BLaER1 (cell line): ENCODE results near the gene ZNF536.
"Not testable (repeated sequence)": the region's sequence is repeated elsewhere in the genome, so short reads cannot be mapped to it uniquely, and the experiment has no call there.

Source experiments
- H3K27ac ChIP-seq: shearing (Covaris generic); formaldehyde crosslinking; 2 replicates; pipeline ENCODE4 v1.8.1; 2022
- H3K27me3 ChIP-seq: shearing (Covaris generic); formaldehyde crosslinking; 2 replicates; pipeline ENCODE4 v1.8.1; 2022
- H3K36me3 ChIP-seq: shearing (Covaris generic); formaldehyde crosslinking; 2 replicates; pipeline ENCODE4 v1.8.1; 2022
- H3K4me1 ChIP-seq: shearing (Covaris generic); formaldehyde crosslinking; 2 replicates; pipeline ENCODE4 v1.8.1; 2022
- H3K4me2 ChIP-seq: shearing (Covaris generic); formaldehyde crosslinking; 2 replicates; pipeline ENCODE4 v1.8.1; 2022
- H3K4me3 ChIP-seq: shearing (Covaris generic); formaldehyde crosslinking; 2 replicates; pipeline ENCODE4 v1.8.1; 2022
- H3K9ac ChIP-seq: shearing (Covaris generic); formaldehyde crosslinking; 2 replicates; pipeline ENCODE4 v1.8.1; 2022
- H3K9me3 ChIP-seq: shearing (Covaris generic); formaldehyde crosslinking; 2 replicates; pipeline ENCODE4 v1.8.1; 2022
- H4K20me1 ChIP-seq: shearing (Covaris generic); formaldehyde crosslinking; 2 replicates; pipeline ENCODE4 v1.8.1; 2022
- Cebpa-rat ChIP-seq: shearing (Covaris generic); IDR thresholded peaks from 2 replicates; pipeline ENCODE4 v1.8.1; 2022

ZNF536 gene

GRCh38 chr19:30407068-30407709 is 35.0 kb downstream of the ZNF536 start:
- H3K27ac ChIP-seq, result no peak overlapping the region
- H3K4me1 ChIP-seq, result no peaks in the 10 kb centered on the region
- no peak overlapping the region for H3K4me3 ChIP-seq
- no peaks in the 10 kb centered on the region for H4K20me1 ChIP-seq
- H3K4me2 ChIP-seq, result no peak overlapping the region
- no peaks in the 10 kb centered on the region for H3K9me3 ChIP-seq
- no peaks in the 10 kb centered on the region for H3K36me3 ChIP-seq
- H3K9ac ChIP-seq, result no peak overlapping the region
- no peak for TF ChIP-seq Cebpa-rat
- H3K27me3 ChIP-seq, result no peaks in the 10 kb centered on the region

GRCh38 chr19:30408734-30409301 is 36.6 kb downstream of the ZNF536 start:
- no peak overlapping the region for H3K9ac ChIP-seq
- H3K4me2 ChIP-seq, result no peak overlapping the region
- no peaks in the 10 kb centered on the region for H4K20me1 ChIP-seq
- H3K4me3 ChIP-seq, result no peak overlapping the region
- H3K27me3 ChIP-seq, result no peaks in the 10 kb centered on the region
- H3K27ac ChIP-seq, result no peak overlapping the region
- H3K36me3 ChIP-seq, result no peaks in the 10 kb centered on the region
- no peak for TF ChIP-seq Cebpa-rat
- no peaks in the 10 kb centered on the region for H3K9me3 ChIP-seq
- H3K4me1 ChIP-seq, result no peaks in the 10 kb centered on the region

GRCh38 chr19:30411714-30412113 is 39.5 kb downstream of the ZNF536 start:
- Histone ChIP-seq H3K4me1 (no peaks in the 10 kb centered on the region), H3K27ac (no peak overlapping the region), H3K4me3 (no peak overlapping the region), H3K9ac (no peak overlapping the region), H3K36me3 (no peaks in the 10 kb centered on the region), H3K9me3 (no peaks in the 10 kb centered on the region), H3K27me3 (no peaks in the 10 kb centered on the region), H4K20me1 (no peaks in the 10 kb centered on the region), H3K4me2 (no peak overlapping the region)
- TF ChIP-seq Cebpa-rat, result no peak

- no peak overlapping the region for H3K9ac ChIP-seq
- no peak overlapping the region for H3K27ac ChIP-seq
- H3K27me3 ChIP-seq, result no peaks in the 10 kb centered on the region
- TF ChIP-seq Cebpa-rat, result no peak
- no peaks in the 10 kb centered on the region for H3K4me1 ChIP-seq
- H3K9me3 ChIP-seq, result no peaks in the 10 kb centered on the region
- H3K4me3 ChIP-seq, result no peak overlapping the region
- H4K20me1 ChIP-seq, result no peaks in the 10 kb centered on the region
- no peak overlapping the region for H3K4me2 ChIP-seq
- no peaks in the 10 kb centered on the region for H3K36me3 ChIP-seq
These were observed 44.2 kb downstream of the ZNF536 start for GRCh38 chr19:30416375-30416774.

GRCh38 chr19:30417166-30417565 is 45.0 kb downstream of the ZNF536 start:
- not testable (repeated sequence) for H4K20me1 ChIP-seq, H3K27ac ChIP-seq, H3K27me3 ChIP-seq, H3K9me3 ChIP-seq, H3K4me1 ChIP-seq, H3K4me3 ChIP-seq, H3K9ac ChIP-seq, H3K4me2 ChIP-seq, H3K36me3 ChIP-seq

GRCh38 chr19:30419568-30420180 is 47.5 kb downstream of the ZNF536 start:
- H3K9ac ChIP-seq, result no peak overlapping the region
- no peak for TF ChIP-seq Cebpa-rat
- no peaks in the 10 kb centered on the region for H4K20me1 ChIP-seq
- H3K4me3 ChIP-seq, result no peak overlapping the region
- H3K36me3 ChIP-seq, result no peaks in the 10 kb centered on the region
- no peaks in the 10 kb centered on the region for H3K4me1 ChIP-seq
- H3K27me3 ChIP-seq, result no peaks in the 10 kb centered on the region
- no peaks in the 10 kb centered on the region for H3K9me3 ChIP-seq
- no peak overlapping the region for H3K4me2 ChIP-seq
- no peak overlapping the region for H3K27ac ChIP-seq

- H3K9me3 ChIP-seq, result no peaks in the 10 kb centered on the region
- no peak overlapping the region for H3K4me3 ChIP-seq
- H3K27me3 ChIP-seq, result no peaks in the 10 kb centered on the region
- no peak overlapping the region for H3K27ac ChIP-seq
- no peak overlapping the region for H3K4me2 ChIP-seq
- H3K9ac ChIP-seq, result no peak overlapping the region
- H3K36me3 ChIP-seq, result no peaks in the 10 kb centered on the region
- H3K4me1 ChIP-seq, result no peaks in the 10 kb centered on the region
- no peaks in the 10 kb centered on the region for H4K20me1 ChIP-seq
- TF ChIP-seq Cebpa-rat, result no peak
These were observed 48.1 kb downstream of the ZNF536 start for GRCh38 chr19:30420316-30420715.

- no peaks in the 10 kb centered on the region for H3K4me1 ChIP-seq
- no peak overlapping the region for H3K9ac ChIP-seq
- H3K27me3 ChIP-seq, result no peaks in the 10 kb centered on the region
- H4K20me1 ChIP-seq, result no peaks in the 10 kb centered on the region
- no peak for TF ChIP-seq Cebpa-rat
- no peaks in the 10 kb centered on the region for H3K36me3 ChIP-seq
- H3K9me3 ChIP-seq, result no peaks in the 10 kb centered on the region
- H3K27ac ChIP-seq, result no peak overlapping the region
- H3K4me2 ChIP-seq, result no peak overlapping the region
- H3K4me3 ChIP-seq, result no peak overlapping the region
These were observed 48.7 kb downstream of the ZNF536 start for GRCh38 chr19:30420881-30421280.

GRCh38 chr19:30421571-30421970 is 49.4 kb downstream of the ZNF536 start:
- no peak overlapping the region for H3K9ac ChIP-seq
- H3K4me2 ChIP-seq, result no peak overlapping the region
- H3K27ac ChIP-seq, result no peak overlapping the region
- no peaks in the 10 kb centered on the region for H4K20me1 ChIP-seq
- H3K36me3 ChIP-seq, result no peaks in the 10 kb centered on the region
- no peaks in the 10 kb centered on the region for H3K9me3 ChIP-seq
- H3K4me3 ChIP-seq, result no peak overlapping the region
- no peaks in the 10 kb centered on the region for H3K4me1 ChIP-seq
- TF ChIP-seq Cebpa-rat, result no peak
- H3K27me3 ChIP-seq, result no peaks in the 10 kb centered on the region

- no peaks in the 10 kb centered on the region for H3K4me1 ChIP-seq
- no peak overlapping the region for H3K9ac ChIP-seq
- no peak overlapping the region for H3K4me2 ChIP-seq
- H3K27me3 ChIP-seq, result no peaks in the 10 kb centered on the region
- H3K36me3 ChIP-seq, result no peaks in the 10 kb centered on the region
- no peak for TF ChIP-seq Cebpa-rat
- H3K27ac ChIP-seq, result no peak overlapping the region
- H4K20me1 ChIP-seq, result no peaks in the 10 kb centered on the region
- no peak overlapping the region for H3K4me3 ChIP-seq
- no peaks in the 10 kb centered on the region for H3K9me3 ChIP-seq
These were observed 51.3 kb downstream of the ZNF536 start for GRCh38 chr19:30423481-30423880.
